Measurements from ENCODE around the gene TEF. TPM values are rescaled to one million over a fixed set of nuclear protein-coding genes. Genes with fewer than 3 reads are reported as not detected.

The TEF gene
- total and polyA plus RNA-seq, 2 experiments from 2014 or later: 5.4 to 8.9 TPM

DNA sequence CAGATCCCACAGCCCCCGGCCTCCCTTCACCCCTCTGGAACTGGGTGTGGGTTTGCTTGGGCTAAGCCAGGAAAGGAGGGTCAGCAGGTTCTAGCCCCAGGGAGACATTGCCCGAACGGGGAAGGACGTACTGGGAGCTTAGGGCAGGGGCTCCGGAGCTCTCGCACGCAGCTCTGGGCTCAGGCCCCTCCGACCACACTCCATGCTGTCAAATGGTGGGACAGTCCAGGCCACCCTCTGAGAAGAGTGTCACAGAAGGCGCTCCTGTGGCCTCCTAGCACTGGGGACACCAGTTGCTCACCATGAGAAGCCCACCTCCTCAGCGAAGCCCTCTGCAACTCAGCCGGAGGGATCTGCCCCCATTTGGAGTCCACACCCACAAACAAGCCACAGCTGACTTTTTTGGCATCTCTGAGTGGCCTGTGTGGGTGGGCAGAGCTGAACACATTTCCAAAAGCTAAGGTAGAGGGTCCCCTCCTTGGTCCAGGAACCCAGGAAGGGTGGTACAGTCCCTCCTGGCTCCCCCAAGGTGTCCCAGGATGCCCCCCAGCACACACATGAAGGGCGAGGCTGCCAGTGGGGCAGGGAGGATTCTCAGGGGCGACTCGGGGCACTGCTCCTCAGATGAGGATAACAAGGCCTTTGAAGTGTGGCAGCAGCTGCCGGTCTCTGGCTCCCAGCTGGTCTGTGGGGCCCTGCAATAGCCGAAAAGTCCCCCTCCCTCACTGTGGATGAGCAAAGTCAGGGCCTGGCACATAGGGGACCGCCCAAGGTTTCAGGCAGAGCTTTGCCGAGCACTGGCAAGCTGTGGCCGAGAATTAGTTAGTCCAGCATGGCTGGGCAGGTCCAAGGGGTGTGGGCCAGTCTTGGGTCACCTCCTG is 13.0 kb upstream of the TEF start:
- TF ChIP-seq EZH2 (IDR thresholded peaks at IDR 0.05; ENCODE audit: borderline replicate concordance) (no peak), EZH2phosphoT487 (IDR thresholded peaks at IDR 0.05; ENCODE audit: low read depth, severe bottlenecking, unreplicated experiment) (no peak)
- no peak for DNase-seq (ENCODE audit: low spot score)
- Histone ChIP-seq H3K36me3 (replicated peaks; ENCODE audit: insufficient read depth, low read depth) (no peaks in the 10 kb centered on the region), H3K27ac (no peak overlapping the region), H3K4me2 (no peak overlapping the region), H3K79me2 (no peaks in the 10 kb centered on the region), H4K20me1 (ENCODE audit: insufficient read depth, poor library complexity, severe bottlenecking) (no peaks in the 10 kb centered on the region), H2AFZ (no peak overlapping the region), H3K9me2 (replicated peaks; ENCODE audit: insufficient read depth) (no peaks in the 10 kb centered on the region), H3K4me3 (no peak overlapping the region), H3K9me3 (ENCODE audit: low read depth) (no peaks in the 10 kb centered on the region), H3K4me1 (ENCODE audit: insufficient read depth) (peaks cover 7% of the 10 kb centered on the region), H3K27me3 (no peaks in the 10 kb centered on the region)
- WGBS (ENCODE audit: low lambda C conversion rate, missing lambda C conversion rate): 94% methylated on average over 19 of the region's 19 CpGs

DNA sequence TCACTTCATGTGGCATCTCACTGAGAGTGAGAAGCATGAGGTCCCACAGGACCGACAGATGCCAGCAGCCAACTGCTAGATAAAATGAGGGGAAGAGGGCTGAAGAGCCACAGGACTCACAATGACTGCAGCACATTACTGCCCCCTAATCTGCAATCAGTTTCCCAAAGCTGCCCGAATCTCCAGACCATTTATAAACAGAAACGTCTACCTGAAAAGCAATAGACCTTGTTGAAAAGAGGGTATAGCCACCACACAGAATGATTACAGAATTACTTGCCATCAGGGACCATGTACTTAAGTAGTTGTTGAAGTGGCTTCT is 12.4 kb upstream of the TEF start:
- Histone ChIP-seq H3K9me3 (ENCODE audit: low read depth) (no peaks in the 10 kb centered on the region), H3K27ac (no peak overlapping the region)
- no peak for TF ChIP-seq EZH2 (IDR thresholded peaks at IDR 0.05; ENCODE audit: borderline replicate concordance)
- no peak for TF ChIP-seq EZH2phosphoT487 (IDR thresholded peaks at IDR 0.05; ENCODE audit: low read depth, severe bottlenecking, unreplicated experiment)
- TF ChIP-seq, protein P1, sequence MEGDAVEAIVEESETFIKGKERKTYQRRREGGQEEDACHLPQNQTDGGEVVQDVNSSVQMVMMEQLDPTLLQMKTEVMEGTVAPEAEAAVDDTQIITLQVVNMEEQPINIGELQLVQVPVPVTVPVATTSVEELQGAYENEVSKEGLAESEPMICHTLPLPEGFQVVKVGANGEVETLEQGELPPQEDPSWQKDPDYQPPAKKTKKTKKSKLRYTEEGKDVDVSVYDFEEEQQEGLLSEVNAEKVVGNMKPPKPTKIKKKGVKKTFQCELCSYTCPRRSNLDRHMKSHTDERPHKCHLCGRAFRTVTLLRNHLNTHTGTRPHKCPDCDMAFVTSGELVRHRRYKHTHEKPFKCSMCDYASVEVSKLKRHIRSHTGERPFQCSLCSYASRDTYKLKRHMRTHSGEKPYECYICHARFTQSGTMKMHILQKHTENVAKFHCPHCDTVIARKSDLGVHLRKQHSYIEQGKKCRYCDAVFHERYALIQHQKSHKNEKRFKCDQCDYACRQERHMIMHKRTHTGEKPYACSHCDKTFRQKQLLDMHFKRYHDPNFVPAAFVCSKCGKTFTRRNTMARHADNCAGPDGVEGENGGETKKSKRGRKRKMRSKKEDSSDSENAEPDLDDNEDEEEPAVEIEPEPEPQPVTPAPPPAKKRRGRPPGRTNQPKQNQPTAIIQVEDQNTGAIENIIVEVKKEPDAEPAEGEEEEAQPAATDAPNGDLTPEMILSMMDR (IDR thresholded peaks at IDR 0.05; ENCODE audit: poor library complexity): no peak

DNA sequence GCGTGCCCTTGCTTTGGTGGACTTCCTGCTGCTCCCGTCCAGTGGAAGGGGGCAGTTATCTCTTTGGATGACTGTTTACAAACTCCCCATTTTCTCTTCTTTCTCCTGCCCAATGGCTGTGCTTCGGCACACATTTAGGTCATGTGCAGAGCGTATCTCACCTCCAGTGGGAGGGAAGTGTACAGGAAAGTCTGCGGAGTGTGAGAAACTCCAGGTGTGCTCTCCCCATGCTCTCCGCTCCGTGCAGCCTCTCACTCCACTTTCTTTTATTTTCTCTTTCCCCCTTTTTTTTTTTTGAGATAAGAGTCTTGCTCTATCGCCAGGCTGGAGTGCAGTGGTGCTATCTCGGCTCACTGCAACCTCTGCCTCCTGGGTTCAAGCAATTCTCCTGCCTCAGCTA is 11.9 kb upstream of the TEF start:
- peaks cover 7% of the 10 kb centered on the region for H3K4me1 ChIP-seq (ENCODE audit: insufficient read depth)
- no peak overlapping the region for H3K27ac ChIP-seq
- no peak overlapping the region for H3K4me3 ChIP-seq

More for the DNA sequence above, 12.4 kb upstream of the TEF start:
- Histone ChIP-seq H3K4me2 (no peak overlapping the region), H2AFZ (no peak overlapping the region), H3K4me1 (ENCODE audit: insufficient read depth) (peaks cover 7% of the 10 kb centered on the region), H3K36me3 (replicated peaks; ENCODE audit: insufficient read depth, low read depth) (no peaks in the 10 kb centered on the region), H3K4me3 (no peak overlapping the region), H4K20me1 (ENCODE audit: insufficient read depth, poor library complexity, severe bottlenecking) (no peaks in the 10 kb centered on the region), H3K79me2 (no peaks in the 10 kb centered on the region), H3K9me2 (replicated peaks; ENCODE audit: insufficient read depth) (no peaks in the 10 kb centered on the region), H3K27me3 (no peaks in the 10 kb centered on the region)
- WGBS (ENCODE audit: low lambda C conversion rate, missing lambda C conversion rate): 77% methylated on average over 3 of the region's 3 CpGs
- no peak for DNase-seq (ENCODE audit: low spot score)

DNA sequence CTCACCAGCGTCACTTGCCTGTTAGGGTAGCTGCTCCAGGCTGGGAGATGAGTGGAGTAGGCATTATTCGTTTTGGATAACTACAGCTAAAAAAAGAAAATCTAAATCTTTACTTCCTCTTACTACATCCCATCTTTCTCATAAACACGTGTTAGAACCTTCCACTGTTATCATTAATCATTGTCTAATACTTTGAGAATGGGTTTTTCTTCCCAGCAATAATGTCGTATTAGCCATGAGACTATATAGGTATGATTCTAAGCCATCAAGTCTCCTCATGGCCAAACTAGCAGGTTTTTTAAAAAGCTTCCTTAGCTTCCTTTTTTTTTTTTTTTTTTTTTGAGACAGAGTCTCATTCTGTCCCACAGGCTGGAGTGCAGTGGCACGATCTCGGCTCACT is 3.9 kb upstream of the TEF start:
- Histone ChIP-seq H3K27me3 (no peaks in the 10 kb centered on the region), H3K27ac (no peak overlapping the region), H4K20me1 (ENCODE audit: insufficient read depth, poor library complexity, severe bottlenecking) (no peaks in the 10 kb centered on the region), H3K36me3 (replicated peaks; ENCODE audit: insufficient read depth, low read depth) (no peaks in the 10 kb centered on the region), H3K4me3 (no peak overlapping the region), H3K4me1 (ENCODE audit: insufficient read depth) (peaks cover 11% of the 10 kb centered on the region), H3K9me2 (replicated peaks; ENCODE audit: insufficient read depth) (no peaks in the 10 kb centered on the region), H3K4me2 (no peak overlapping the region), H3K79me2 (peaks cover 4% of the 10 kb centered on the region), H3K9me3 (ENCODE audit: low read depth) (no peaks in the 10 kb centered on the region), H2AFZ (no peak overlapping the region)
- DNase-seq (ENCODE audit: low spot score): no peak
- TF ChIP-seq EZH2 (IDR thresholded peaks at IDR 0.05; ENCODE audit: borderline replicate concordance): no peak
- no peak for TF ChIP-seq EZH2phosphoT487 (IDR thresholded peaks at IDR 0.05; ENCODE audit: low read depth, severe bottlenecking, unreplicated experiment)
- TF ChIP-seq, protein P1 (IDR thresholded peaks at IDR 0.05; ENCODE audit: poor library complexity): no peak
- 65% methylated on average over 4 of the region's 6 CpGs for WGBS (ENCODE audit: low lambda C conversion rate, missing lambda C conversion rate)

More for the DNA sequence above, 11.9 kb upstream of the TEF start:
- no peaks in the 10 kb centered on the region for H3K79me2 ChIP-seq
- no peak for DNase-seq (ENCODE audit: low spot score)
- no peak overlapping the region for H2AFZ ChIP-seq
- no peaks in the 10 kb centered on the region for H3K36me3 ChIP-seq (replicated peaks; ENCODE audit: insufficient read depth, low read depth)
- WGBS (ENCODE audit: low lambda C conversion rate, missing lambda C conversion rate): 69% methylated on average over 9 of the region's 9 CpGs
- H3K27me3 ChIP-seq: no peaks in the 10 kb centered on the region
- H3K9me3 ChIP-seq (ENCODE audit: low read depth): no peaks in the 10 kb centered on the region
- TF ChIP-seq EZH2phosphoT487 (IDR thresholded peaks at IDR 0.05; ENCODE audit: low read depth, severe bottlenecking, unreplicated experiment): no peak
- TF ChIP-seq, protein P1 (IDR thresholded peaks at IDR 0.05; ENCODE audit: poor library complexity): no peak
- no peak for TF ChIP-seq EZH2 (IDR thresholded peaks at IDR 0.05; ENCODE audit: borderline replicate concordance)
- no peaks in the 10 kb centered on the region for H4K20me1 ChIP-seq (ENCODE audit: insufficient read depth, poor library complexity, severe bottlenecking)
- H3K4me2 ChIP-seq: no peak overlapping the region
- H3K9me2 ChIP-seq (replicated peaks; ENCODE audit: insufficient read depth): no peaks in the 10 kb centered on the region
